ENCODE measurements around the gene MEX3A.
A peak's percentile ranks its signal among the peaks of the same experiment; 100 is the strongest.

Gene MEX3A

DNA sequence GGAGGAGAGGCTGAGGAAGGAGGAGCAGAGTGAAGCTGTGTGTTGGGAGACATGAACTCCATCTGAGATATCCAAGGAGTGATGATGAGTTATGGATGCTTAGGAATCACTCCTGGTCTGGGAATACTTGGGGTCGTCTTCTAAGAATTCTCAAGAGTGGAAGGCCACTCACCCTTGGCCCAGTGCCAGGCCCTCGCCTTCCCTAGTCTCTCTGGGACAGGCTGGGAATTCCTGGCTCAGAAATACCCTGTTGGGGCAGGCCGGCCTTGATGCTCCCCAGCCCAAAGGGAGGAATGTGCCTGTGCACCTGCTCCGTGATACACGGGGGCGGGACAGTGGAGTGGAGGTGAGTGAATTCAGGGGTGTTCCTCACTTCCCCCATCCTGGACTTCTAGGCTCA lies 19.6 kb upstream of the MEX3A start:
- DNase-seq: no peak

DNA sequence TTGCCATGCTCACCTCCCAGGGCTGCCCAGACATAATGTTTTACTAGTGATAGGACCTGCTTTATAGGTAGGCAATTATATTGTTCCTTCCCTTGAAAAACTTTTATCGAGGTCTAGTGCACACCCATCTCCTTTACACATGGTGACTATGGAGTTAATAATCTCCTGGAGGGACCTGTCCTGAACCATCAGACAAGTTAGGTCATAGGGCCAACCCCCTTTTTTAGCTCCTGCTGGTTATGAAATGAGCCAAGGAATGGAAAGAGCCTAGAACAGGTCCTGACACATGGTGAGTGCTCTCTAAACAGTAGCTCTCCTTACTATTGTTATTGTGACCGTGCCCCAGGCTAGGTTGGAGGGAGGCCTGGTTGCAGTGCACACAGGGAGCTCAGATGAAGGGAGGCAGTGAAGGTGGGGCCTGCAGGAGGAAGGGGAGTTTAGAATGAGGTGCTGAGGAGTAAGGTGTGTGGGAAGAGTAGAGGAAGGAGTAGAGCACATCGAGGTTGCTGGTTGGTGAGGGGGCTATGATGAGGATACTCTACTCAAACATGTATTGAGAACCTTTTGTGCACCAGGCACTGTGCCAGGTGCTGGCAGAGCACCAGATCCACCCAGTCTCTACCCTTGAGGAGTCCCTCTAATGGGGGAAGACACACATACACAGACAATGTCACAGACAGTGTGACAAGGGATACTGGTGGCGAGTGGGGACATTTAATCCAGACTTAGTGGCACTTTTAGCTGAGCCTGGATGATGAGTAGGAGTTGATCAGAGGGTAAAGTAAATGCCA lies 18.1 kb upstream of the MEX3A start:
- no peak for DNase-seq

DNA sequence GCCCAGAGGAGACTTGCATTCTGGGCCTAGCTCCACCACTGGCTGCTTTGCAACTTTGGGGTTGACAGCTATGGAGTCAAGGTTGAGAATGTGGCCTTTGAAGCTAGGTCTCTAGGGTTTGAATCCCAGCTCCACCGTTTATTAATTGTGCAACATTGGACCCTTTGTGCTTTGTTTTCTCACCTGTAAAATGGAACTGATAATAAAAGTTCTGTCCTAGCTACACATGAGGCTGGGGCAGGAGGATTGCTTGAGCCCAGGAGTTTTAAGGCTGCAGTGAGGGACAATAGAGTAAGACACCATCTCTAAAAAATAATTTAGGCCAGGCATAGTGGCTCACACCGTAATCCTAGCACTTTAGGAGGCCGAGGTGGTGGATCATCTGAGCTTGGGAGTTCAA lies 17.0 kb upstream of the MEX3A start:
- no peak for DNase-seq

GRCh38 chr1:156098784-156099183 lies 16.5 kb upstream of the MEX3A start:
- no peak for DNase-seq

GRCh38 chr1:156097499-156098178 lies 15.4 kb upstream of the MEX3A start:
- no peak for DNase-seq

DNA sequence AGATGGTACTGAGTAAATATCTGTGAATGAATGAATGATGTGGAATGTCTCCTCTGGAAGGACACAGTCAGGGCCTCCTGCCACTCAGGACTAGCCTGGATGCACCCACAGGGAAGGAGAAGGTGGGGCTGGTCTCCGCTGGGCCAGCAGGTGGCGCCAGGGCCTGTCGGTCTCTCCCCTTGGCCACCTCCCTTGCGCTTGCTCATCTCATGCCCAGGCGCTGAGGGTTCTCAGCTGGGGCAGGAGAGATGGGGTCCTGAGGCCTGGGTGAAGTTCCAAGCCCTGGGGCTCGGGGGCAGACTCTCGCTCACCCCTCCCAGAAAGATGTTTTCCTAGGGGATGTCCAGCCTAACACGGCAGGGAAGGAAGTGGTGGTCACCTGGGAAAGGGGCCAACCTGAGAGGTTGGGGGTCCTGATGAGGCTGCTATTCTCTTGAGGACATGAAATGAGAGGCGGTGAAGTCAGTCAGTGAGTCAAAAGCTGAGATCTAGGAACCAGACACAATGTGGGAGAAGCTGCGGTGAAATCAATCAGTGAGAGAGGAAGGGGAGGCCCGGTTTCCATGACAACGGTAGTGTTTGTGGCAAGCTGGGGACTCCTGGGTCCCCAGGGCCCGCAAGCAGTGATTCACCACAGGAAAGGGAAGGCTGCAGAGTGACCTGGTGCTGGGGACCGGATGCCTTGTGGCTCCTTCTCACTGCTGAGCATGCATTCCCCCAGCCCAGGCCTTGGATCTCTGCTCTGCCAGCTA lies 14.6 kb upstream of the MEX3A start:
- peak; percentile 94 for DNase-seq

DNA sequence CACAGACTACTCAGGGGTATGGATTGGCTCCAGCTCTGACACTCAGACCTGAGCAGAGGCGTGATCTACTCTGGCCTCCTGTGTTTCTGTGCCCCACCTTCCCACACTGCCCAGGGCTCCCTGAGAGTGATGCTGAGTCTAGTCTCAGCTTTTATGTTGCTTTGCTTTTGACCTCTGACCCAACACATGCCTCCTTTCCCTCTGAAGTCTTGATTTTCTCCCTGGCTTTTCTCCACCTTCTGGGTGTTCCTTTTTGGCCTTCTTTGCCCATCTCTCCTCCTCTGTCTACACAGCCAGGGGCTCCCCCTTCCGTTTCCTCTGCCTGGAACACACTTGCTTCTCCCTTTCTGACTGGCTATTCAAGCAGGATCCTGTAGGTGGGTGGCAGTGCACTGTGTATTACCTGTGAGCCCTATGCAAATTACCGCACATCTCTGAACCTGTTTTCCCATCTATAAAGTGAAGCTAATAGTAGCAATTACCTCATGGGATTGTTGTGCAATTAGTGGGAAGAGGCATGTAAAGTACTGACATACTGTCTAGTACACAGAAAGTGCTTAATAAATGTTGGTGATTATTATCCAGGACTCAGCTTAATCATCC lies 13.7 kb upstream of the MEX3A start:
- no peak for DNase-seq

DNA sequence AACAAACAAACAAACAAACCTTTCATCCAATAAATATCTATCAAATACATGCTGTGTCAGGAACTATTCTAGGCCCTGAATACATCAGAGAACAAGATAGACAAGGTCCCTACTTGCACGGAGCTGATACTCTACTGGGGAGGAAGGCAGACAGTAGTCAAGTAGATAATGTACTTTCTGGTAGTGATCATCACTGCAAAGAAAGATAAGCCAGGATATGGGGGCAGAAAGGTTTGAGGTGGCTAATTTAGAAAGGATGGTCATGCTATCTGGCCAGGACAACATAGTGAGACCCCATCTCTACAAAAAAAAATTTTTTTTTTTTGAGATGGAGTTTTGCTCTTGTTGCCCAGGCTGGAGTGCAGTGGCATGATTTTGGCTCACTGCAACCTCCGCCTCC lies 9.3 kb upstream of the MEX3A start:
- no peak for DNase-seq

GRCh38 chr1:156090840-156091188 lies 8.5 kb upstream of the MEX3A start:
- DNase-seq: no peak

DNA sequence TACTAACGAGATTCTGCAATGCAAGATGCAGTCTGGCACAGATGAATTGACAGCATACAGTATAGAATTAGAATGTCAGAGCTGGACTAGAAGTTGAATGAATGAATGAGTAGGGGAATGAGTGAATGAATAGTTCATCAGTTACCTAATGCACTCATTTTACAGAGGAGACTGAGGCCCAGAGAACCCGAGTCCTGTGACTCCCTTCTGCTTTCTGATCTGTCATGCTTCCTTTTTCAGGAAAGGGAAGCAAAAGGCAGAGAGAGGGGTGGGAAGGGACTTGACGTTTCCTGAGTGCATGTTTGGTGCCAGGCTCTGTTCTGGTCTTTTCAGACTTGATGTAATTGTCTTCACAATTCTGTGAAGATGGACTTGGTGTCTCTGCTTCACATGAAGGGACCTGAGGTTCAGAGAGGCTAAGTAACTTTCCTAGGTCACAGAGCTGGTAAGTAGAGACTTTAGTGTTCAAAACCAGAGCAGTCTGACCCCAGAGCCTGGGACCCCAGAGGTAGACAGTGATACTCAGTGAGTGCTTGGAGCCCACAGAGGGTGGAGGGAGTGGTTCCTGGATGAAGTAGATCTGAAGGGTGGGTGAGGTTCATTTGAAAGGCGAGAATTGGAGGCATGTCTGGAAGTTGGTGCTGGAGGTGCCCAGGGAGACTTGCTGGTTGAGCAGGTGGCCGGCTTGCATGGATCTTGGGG lies 8.0 kb upstream of the MEX3A start:
- no peak for DNase-seq

DNA sequence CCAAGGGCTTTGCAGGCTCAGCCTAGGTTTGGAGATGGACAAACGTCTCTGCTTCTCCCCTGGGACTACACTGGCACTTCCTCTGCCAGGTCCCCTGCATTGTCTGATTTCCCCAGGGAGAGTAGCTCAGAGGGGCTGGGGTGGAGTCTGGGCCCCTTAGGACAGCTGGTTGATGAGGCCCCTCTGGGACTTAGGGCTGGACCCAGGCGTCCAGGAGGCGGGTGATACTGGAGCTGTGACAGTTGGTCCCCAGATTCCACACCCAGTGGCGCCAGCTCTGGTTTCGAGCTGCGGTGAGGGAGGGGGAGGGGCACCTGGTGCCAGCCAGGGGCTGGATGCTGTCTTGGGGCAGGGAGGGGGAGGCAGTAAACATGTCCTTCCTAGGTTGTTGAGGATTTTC lies 7.4 kb upstream of the MEX3A start:
- no peak for DNase-seq

GRCh38 chr1:156086256-156086662 lies 4.0 kb upstream of the MEX3A start:
- no peak for DNase-seq

- no peak for DNase-seq
Measured at GRCh38 chr1:156083800-156084790, 1.8 kb upstream of the MEX3A start.

DNA sequence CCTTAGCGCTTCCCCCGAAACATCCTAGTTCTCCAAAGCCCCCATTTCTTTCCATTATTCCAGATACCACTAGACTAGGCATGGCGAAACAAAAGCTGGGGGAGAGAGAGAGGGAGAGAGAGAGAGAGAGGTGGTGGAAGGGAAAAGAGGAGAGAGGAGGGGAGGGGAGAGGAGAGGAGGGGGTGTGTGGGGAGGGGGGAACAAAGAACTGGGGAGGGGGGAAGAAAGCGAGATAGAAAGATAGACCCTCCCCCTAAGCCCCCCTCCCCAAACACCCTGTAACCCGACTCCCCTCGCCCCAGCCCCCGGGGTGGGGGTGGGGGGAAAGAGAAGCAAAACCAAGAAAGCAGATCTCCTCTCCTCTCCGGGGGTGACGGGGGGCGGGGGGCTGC lies 352 bp downstream of the MEX3A start:
- no peak for DNase-seq

DNA sequence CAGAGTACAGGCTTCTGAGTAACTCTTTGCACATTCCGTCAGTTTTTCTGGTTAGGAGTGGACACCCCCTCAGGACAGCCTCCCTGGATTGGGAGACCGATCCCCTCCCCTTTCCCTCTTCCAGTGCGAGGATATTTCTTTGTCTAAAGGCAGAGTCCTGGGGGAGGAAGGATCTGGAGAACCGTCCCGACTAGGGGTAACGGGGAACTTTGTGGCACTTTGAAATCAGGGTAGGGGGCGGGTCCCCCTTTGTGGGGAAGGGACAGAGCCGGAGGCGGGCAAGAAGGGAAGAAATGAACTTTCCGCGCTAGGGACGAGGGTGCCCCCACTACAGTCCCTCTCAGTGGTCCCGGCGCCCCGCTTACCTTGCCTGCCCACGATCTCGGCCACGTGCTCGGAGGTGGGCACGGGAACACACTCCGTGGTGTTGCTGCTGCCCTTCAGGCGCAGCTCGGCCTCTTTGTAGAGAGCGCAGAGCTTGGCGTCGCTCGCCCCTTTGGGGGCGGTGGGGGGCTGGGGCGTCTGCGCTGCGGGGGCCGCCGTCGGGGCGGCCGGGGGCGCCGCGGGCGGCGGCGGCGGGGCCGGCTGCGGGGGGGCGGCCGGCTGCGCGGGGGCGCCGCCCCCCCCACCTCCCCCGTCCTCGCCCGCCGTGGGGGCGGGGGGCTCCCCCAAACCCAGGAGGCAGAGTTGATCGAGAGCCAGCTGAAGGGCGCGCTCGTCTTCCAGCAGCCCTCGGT lies 917 bp downstream of the MEX3A start:
- DNase-seq: no peak

GRCh38 chr1:156080863-156081179 lies 1.4 kb downstream of the MEX3A start:
- no peak for DNase-seq

DNA sequence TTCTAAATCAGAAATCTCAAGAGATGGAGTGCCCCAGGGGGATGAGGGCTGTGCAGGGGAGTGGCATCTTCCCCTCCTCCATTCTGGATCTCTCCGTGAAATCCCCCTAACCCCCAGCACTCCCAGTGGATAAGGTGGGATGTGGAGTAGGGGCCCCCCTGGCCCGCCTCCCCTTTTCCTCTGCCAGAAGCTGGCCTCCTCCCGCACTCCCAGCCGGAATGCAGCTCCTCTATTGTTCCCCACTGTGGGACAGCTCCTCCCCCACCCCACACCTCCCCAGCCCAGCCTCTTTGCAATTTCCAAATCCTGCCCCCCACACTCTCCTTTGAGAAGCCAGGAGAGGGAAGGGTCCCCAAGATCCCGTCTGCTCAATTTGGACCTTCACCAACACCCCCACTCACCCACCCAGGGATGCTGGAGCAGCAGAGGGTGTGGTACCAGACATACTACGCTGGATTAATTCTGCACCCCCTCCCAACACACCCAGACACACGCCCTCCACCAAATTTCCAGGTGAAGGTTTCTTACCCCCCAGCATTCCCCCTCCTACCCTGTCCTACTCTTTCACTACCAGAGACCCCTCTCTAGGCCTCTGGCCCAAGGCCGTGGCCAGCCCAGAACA lies 1.9 kb downstream of the MEX3A start:
- no peak for DNase-seq

DNA sequence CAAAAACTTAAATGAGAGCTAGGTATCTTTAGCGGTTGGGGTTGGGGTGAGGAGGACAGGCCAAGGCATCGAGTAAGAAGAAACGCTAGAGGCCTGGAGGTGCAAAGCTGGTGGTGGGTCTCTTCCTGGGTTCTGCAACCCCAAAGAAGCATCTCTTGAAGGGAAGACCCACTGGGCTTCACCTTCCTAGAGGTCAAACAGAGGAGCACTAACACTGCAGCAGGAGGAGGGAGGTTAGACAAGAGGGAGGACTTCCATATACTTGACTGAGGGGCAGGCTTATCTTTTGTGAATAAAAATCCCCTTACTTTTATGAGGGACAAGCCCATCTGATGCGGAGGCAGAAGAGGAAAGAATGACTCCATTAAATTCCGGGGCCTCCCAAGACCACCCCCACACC lies 2.5 kb downstream of the MEX3A start:
- DNase-seq: no peak

GRCh38 chr1:156078728-156079127 lies 3.5 kb downstream of the MEX3A start:
- DNase-seq: no peak

GRCh38 chr1:156077430-156077760 lies 4.9 kb downstream of the MEX3A start:
- DNase-seq: no peak
